Vagina (tissue), 2 donors: ENCODE measurements around the gene C15orf40. TPM values are rescaled to one million over a fixed set of nuclear protein-coding genes. Genes with fewer than 3 reads are reported as not detected.

Experiments
- DNase-seq, 2 donors: peaks; one replicate each; pipeline ENCODE4 v3.0.0-alpha.2; 2017; ENCODE audit errors: extremely low spot score in 2 of 2
- H3K27ac ChIP-seq: fragments of 200-600 bp; sonication (generic); one replicate; pipeline ENCODE4 v1.5.1; 2019
- H3K27me3 ChIP-seq: fragments of 200-600 bp; sonication (generic); one replicate; pipeline ENCODE4 v1.5.1; 2019
- H3K36me3 ChIP-seq, 2 donors: fragments of 200-600 bp; sonication (generic); one replicate each; pipeline ENCODE4 v1.5.1; 2017 to 2019
- H3K4me1 ChIP-seq: fragments of 200-600 bp; sonication (generic); one replicate; pipeline ENCODE4 v1.5.1; 2019
- H3K4me3 ChIP-seq, 2 donors: fragments of 200-600 bp; sonication (generic); 1 replicate in 1 of 2; 2 replicates in 1 of 2; pipeline ENCODE4 v1.5.1; 2016 to 2019
- H3K9me3 ChIP-seq: fragments of 200-600 bp; sonication (generic); one replicate; pipeline ENCODE4 v1.5.1; 2019
- POLR2A ChIP-seq, 2 donors: fragments of 450-650 bp; IDR thresholded peaks; one replicate each; pipeline ENCODE4 v1.6.1; 2017; ENCODE audit warnings: antibody characterized with exemption in 2 of 2, mild to moderate bottlenecking in 2 of 2, moderate library complexity in 2 of 2
- POLR2AphosphoS5 ChIP-seq, 2 donors: sonication (generic); formaldehyde crosslinking; IDR thresholded peaks; one replicate each; pipeline ENCODE4 v1.9.0; 2017; ENCODE audit warnings: antibody characterized with exemption in 2 of 2, mild to moderate bottlenecking in 2 of 2, low read depth in 1 of 2; ENCODE audit not compliant: insufficient read depth in 1 of 2
- intact Hi-C: fragments of 100-400 bp; cut with DNase I; formaldehyde crosslinking; loops from one replicate; pipeline ENCODE4 v1.15.1; 2023
- total RNA-seq: library from RNA; depleted of rRNA; stranded (reverse); fragments of >200 nt; gene quantifications from one replicate; pipeline ENCODE4 v1.2.3, GENCODE V29; 2016
- TF ChIP-seq, protein P1 (sequence below), 3 experiments: fragments of 450-650 bp in 2 of 3; fragments of 200-600 bp in 1 of 3; sonication (generic) in 1 of 3; IDR thresholded peaks; one replicate each; pipeline ENCODE4 v1.5.1; 2017 to 2019; ENCODE audit warnings: antibody characterized with exemption in 3 of 3, mild to moderate bottlenecking in 2 of 3, moderate library complexity in 2 of 3

The C15orf40 gene
- total RNA-seq, 1 donor from 2014 or later, result 6.9 TPM

DNA sequence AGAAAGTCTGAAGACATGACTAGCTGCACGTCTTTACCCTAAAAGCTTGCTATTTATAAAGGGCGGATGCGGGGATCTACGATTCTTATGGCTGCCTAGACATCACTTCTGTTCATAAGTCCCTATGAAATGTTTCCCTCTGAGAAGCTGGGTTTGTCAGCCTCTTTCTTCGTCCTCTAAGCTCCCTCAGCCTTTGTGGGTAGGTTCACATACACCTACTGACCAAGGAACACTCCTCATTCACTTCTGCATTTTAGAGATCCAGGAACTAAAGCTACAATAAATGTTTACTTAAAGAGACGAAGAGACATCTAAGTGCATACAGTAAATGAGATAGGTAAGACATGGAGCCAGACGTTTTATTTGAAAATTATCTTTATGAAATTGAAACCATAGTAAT lies 42.1 kb downstream of the C15orf40 start:
- intact Hi-C loops, result no loop called here
- Histone ChIP-seq H3K4me3 (no peak overlapping the region), H3K27ac (no peak overlapping the region), H3K36me3 (no peaks in the 10 kb centered on the region), H3K4me1 (no peaks in the 10 kb centered on the region), H3K27me3 (no peaks in the 10 kb centered on the region), H3K9me3 (no peaks in the 10 kb centered on the region)
- DNase-seq, result no peak
- no peak for TF ChIP-seq POLR2AphosphoS5 (IDR thresholded peaks at IDR 0.05; ENCODE audit: insufficient read depth in 1 of 2, low read depth in 1 of 2)
- no peak for TF ChIP-seq POLR2A (IDR thresholded peaks at IDR 0.05)
- TF ChIP-seq, protein P1, sequence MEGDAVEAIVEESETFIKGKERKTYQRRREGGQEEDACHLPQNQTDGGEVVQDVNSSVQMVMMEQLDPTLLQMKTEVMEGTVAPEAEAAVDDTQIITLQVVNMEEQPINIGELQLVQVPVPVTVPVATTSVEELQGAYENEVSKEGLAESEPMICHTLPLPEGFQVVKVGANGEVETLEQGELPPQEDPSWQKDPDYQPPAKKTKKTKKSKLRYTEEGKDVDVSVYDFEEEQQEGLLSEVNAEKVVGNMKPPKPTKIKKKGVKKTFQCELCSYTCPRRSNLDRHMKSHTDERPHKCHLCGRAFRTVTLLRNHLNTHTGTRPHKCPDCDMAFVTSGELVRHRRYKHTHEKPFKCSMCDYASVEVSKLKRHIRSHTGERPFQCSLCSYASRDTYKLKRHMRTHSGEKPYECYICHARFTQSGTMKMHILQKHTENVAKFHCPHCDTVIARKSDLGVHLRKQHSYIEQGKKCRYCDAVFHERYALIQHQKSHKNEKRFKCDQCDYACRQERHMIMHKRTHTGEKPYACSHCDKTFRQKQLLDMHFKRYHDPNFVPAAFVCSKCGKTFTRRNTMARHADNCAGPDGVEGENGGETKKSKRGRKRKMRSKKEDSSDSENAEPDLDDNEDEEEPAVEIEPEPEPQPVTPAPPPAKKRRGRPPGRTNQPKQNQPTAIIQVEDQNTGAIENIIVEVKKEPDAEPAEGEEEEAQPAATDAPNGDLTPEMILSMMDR (IDR thresholded peaks at IDR 0.05), result no peak

DNA sequence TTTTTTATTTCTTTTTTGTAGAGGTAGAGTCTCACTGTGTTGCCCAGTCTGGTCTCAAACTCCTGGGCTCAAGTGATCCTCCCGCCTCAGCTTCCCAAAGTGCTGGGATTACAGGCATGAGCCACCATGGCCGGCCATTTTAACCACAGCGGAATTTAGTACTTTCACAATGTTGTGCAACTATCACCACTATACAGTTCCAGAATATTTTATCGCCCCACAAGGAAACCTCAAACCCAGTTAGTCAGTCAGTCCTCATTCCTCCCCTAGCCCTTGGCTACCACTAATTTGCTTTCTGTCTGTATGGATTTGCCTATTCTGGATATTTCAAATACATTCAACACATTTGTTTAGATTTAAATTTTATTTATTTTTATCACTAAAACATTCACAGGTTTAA lies 43.4 kb downstream of the C15orf40 start:
- H3K36me3 ChIP-seq, result no peaks in the 10 kb centered on the region
- no peaks in the 10 kb centered on the region for H3K4me1 ChIP-seq
- no peak overlapping the region for H3K4me3 ChIP-seq
- no peak for TF ChIP-seq POLR2A (IDR thresholded peaks at IDR 0.05)
- no peak for TF ChIP-seq POLR2AphosphoS5 (IDR thresholded peaks at IDR 0.05; ENCODE audit: insufficient read depth in 1 of 2, low read depth in 1 of 2)
- TF ChIP-seq, protein P1 (IDR thresholded peaks at IDR 0.05), result no peak
- H3K9me3 ChIP-seq, result no peaks in the 10 kb centered on the region
- H3K27me3 ChIP-seq, result no peaks in the 10 kb centered on the region
- intact Hi-C loops, result no loop called here
- no peak for DNase-seq
- H3K27ac ChIP-seq, result no peak overlapping the region

DNA sequence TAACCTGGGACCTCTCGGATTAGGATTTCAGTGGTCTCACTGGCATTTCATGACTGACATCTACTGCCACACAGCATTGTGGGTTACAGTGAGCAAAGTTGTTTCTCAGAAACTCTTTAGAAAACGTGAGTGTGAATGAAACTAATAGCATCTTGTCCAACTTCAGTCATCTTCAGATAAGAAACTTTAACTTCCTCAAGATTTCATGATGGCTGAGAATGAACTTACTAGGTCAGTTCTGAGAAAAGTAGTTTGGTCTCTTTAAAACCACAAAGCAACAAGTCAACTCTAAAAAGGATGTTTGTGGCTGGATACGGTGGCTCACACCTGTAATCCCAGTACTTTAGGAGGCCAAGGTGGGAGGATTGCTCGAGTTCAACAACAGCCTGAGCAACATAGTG lies 44.8 kb downstream of the C15orf40 start:
- no peak for TF ChIP-seq POLR2AphosphoS5 (IDR thresholded peaks at IDR 0.05; ENCODE audit: insufficient read depth in 1 of 2, low read depth in 1 of 2)
- TF ChIP-seq, protein P1 (IDR thresholded peaks at IDR 0.05), result no peak
- TF ChIP-seq POLR2A (IDR thresholded peaks at IDR 0.05), result no peak
- no peak overlapping the region for H3K27ac ChIP-seq
- H3K27me3 ChIP-seq, result no peaks in the 10 kb centered on the region
- no peak overlapping the region for H3K4me3 ChIP-seq
- H3K4me1 ChIP-seq, result no peaks in the 10 kb centered on the region
- intact Hi-C loops, result no loop called here
- DNase-seq, result no peak
- no peaks in the 10 kb centered on the region for H3K36me3 ChIP-seq
- no peaks in the 10 kb centered on the region for H3K9me3 ChIP-seq

- H3K4me3 ChIP-seq, result no peak overlapping the region
- DNase-seq, result no peak
- H3K4me1 ChIP-seq, result no peaks in the 10 kb centered on the region
- no peak for TF ChIP-seq POLR2AphosphoS5 (IDR thresholded peaks at IDR 0.05; ENCODE audit: insufficient read depth in 1 of 2, low read depth in 1 of 2)
- TF ChIP-seq, protein P1 (IDR thresholded peaks at IDR 0.05), result no peak
- TF ChIP-seq POLR2A (IDR thresholded peaks at IDR 0.05), result no peak
- intact Hi-C loops, result no loop called here
- no peak overlapping the region for H3K27ac ChIP-seq
- H3K9me3 ChIP-seq, result no peaks in the 10 kb centered on the region
- no peaks in the 10 kb centered on the region for H3K36me3 ChIP-seq
- no peaks in the 10 kb centered on the region for H3K27me3 ChIP-seq
Measured at GRCh38 chr15:82964890-82965289, 46.5 kb downstream of the C15orf40 start.

- intact Hi-C loops, result no loop called here
- no peak for TF ChIP-seq POLR2A (IDR thresholded peaks at IDR 0.05)
- TF ChIP-seq, protein P1 (IDR thresholded peaks at IDR 0.05), result no peak
- H3K4me3 ChIP-seq, result no peak overlapping the region
- no peaks in the 10 kb centered on the region for H3K27me3 ChIP-seq
- no peak for DNase-seq
- H3K36me3 ChIP-seq, result no peaks in the 10 kb centered on the region
- no peak overlapping the region for H3K27ac ChIP-seq
- H3K9me3 ChIP-seq, result no peaks in the 10 kb centered on the region
- H3K4me1 ChIP-seq, result no peaks in the 10 kb centered on the region
Measured at GRCh38 chr15:82963471-82964341, 47.7 kb downstream of the C15orf40 start.
